B cell (primary cell): Measurements from ENCODE around the gene PNLIPRP1.

Source experiments
- EZH2 ChIP-seq: IDR thresholded peaks from 2 replicates; pipeline ENCODE4 v1.6.1; 2012; ENCODE audit warnings: borderline replicate concordance, low read depth, mild to moderate bottlenecking, moderate library complexity, low read length; ENCODE audit not compliant: insufficient read depth, poor library complexity, severe bottlenecking
- TF ChIP-seq, protein P1 (sequence below): fragments of 200-600 bp; IDR thresholded peaks from one replicate; pipeline ENCODE4 v1.8.0; 2022; ENCODE audit warnings: antibody characterized with exemption, mild to moderate bottlenecking

- TF ChIP-seq, protein P1, sequence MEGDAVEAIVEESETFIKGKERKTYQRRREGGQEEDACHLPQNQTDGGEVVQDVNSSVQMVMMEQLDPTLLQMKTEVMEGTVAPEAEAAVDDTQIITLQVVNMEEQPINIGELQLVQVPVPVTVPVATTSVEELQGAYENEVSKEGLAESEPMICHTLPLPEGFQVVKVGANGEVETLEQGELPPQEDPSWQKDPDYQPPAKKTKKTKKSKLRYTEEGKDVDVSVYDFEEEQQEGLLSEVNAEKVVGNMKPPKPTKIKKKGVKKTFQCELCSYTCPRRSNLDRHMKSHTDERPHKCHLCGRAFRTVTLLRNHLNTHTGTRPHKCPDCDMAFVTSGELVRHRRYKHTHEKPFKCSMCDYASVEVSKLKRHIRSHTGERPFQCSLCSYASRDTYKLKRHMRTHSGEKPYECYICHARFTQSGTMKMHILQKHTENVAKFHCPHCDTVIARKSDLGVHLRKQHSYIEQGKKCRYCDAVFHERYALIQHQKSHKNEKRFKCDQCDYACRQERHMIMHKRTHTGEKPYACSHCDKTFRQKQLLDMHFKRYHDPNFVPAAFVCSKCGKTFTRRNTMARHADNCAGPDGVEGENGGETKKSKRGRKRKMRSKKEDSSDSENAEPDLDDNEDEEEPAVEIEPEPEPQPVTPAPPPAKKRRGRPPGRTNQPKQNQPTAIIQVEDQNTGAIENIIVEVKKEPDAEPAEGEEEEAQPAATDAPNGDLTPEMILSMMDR, result no peak
- no peak for TF ChIP-seq EZH2
Measured at GRCh38 chr10:116598329-116598728, 7.6 kb downstream of the PNLIPRP1 start.
